ENCODE results near the gene MCMBP.

MCMBP gene

DNA sequence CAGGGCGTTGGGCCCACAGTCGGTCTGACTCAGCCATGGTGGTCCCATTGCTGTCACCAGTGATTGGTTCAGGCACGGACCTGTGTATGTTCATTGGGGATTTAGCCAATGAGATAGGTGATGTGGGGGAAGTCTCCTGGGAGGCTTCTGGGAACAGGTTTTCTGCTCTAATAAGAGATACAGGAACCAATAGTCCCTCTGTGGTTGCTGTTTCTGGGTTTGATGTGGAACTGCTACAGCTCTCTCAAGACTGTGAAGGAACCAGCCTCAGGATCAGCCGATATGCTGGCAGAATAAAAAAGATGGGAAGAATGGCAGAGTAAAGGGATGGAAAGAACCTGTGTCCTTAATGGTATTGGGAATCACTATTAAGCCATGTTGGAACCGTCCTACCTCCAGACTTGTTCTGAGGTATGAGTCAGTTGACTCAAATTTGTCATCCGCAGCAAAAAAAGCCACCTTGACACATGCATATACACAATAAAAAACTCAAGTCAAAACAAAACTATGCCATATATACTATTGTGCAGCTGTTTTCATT, 70.6 kb downstream of the MCMBP start:
- no peak for TF ChIP-seq RAD21 (IDR thresholded peaks at IDR 0.05; ENCODE audit: low read depth)
- TF ChIP-seq CREB1 (IDR thresholded peaks at IDR 0.05; ENCODE audit: low read depth): no peak
- TF ChIP-seq CEBPB (IDR thresholded peaks at IDR 0.05): no peak
- TF ChIP-seq, protein P1, sequence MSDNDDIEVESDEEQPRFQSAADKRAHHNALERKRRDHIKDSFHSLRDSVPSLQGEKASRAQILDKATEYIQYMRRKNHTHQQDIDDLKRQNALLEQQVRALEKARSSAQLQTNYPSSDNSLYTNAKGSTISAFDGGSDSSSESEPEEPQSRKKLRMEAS (IDR thresholded peaks at IDR 0.05): no peak
- TF ChIP-seq EGR1 (IDR thresholded peaks at IDR 0.05): no peak
- no peak for TF ChIP-seq ZBTB7A (IDR thresholded peaks at IDR 0.05; ENCODE audit: low read depth)
- TF ChIP-seq, protein P2, sequence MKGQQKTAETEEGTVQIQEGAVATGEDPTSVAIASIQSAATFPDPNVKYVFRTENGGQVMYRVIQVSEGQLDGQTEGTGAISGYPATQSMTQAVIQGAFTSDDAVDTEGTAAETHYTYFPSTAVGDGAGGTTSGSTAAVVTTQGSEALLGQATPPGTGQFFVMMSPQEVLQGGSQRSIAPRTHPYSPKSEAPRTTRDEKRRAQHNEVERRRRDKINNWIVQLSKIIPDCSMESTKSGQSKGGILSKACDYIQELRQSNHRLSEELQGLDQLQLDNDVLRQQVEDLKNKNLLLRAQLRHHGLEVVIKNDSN (IDR thresholded peaks at IDR 0.05): no peak
- no peak for TF ChIP-seq TCF12 (IDR thresholded peaks at IDR 0.05; ENCODE audit: low read depth)
- TF ChIP-seq, protein P3, sequence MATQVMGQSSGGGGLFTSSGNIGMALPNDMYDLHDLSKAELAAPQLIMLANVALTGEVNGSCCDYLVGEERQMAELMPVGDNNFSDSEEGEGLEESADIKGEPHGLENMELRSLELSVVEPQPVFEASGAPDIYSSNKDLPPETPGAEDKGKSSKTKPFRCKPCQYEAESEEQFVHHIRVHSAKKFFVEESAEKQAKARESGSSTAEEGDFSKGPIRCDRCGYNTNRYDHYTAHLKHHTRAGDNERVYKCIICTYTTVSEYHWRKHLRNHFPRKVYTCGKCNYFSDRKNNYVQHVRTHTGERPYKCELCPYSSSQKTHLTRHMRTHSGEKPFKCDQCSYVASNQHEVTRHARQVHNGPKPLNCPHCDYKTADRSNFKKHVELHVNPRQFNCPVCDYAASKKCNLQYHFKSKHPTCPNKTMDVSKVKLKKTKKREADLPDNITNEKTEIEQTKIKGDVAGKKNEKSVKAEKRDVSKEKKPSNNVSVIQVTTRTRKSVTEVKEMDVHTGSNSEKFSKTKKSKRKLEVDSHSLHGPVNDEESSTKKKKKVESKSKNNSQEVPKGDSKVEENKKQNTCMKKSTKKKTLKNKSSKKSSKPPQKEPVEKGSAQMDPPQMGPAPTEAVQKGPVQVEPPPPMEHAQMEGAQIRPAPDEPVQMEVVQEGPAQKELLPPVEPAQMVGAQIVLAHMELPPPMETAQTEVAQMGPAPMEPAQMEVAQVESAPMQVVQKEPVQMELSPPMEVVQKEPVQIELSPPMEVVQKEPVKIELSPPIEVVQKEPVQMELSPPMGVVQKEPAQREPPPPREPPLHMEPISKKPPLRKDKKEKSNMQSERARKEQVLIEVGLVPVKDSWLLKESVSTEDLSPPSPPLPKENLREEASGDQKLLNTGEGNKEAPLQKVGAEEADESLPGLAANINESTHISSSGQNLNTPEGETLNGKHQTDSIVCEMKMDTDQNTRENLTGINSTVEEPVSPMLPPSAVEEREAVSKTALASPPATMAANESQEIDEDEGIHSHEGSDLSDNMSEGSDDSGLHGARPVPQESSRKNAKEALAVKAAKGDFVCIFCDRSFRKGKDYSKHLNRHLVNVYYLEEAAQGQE (IDR thresholded peaks at IDR 0.05; ENCODE audit: low read depth): no peak
- TF ChIP-seq YY1 (IDR thresholded peaks at IDR 0.05; ENCODE audit: low read depth): no peak

DNA sequence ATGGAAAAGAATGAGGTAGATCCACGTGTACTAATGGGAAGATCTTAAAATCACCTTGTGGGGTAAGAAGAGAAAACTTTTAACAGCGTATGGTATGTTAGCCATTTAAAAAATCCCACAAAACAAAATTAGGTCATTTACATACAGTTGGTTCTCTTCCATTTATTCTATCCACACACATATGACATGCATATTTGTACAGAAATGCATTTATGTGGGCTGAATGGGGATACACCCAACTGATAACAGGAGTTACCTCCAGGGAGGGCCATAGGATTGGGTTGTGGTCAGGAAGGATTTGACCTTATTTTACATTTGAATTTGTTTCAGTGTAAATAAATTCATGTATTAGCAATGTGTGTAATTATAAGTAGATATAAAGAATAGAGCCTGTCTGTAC, 71.5 kb downstream of the MCMBP start:
- TF ChIP-seq CREB1 (IDR thresholded peaks at IDR 0.05; ENCODE audit: low read depth) (no peak), RAD21 (IDR thresholded peaks at IDR 0.05; ENCODE audit: low read depth) (no peak), EGR1 (IDR thresholded peaks at IDR 0.05) (no peak), NFIC (IDR thresholded peaks at IDR 0.05) (no peak), CEBPB (IDR thresholded peaks at IDR 0.05) (no peak), TAF1 (IDR thresholded peaks at IDR 0.05; ENCODE audit: low read depth) (no peak)
- TF ChIP-seq, protein P3 (IDR thresholded peaks at IDR 0.05; ENCODE audit: low read depth): no peak
- TF ChIP-seq, protein P2 (IDR thresholded peaks at IDR 0.05): no peak

DNA sequence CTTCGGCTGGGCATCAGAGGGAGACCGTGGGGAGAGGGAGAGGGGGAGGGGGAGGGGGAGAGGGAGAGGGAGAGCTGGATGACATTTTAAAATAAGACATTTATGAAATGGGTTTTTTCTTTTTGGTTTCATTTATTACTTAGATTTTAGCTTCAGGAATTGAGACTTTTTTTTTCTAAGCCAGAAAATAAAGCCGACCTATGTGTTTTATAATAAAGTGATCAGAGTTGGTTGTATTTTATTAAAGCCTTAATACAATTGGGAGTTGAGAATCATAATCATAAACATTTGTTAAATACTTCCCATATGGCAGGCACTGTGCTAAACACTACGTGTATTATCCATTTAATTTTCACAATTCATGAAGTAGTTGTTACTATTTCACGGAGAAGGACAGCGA, 76.6 kb downstream of the MCMBP start:
- TF ChIP-seq ZBTB7A (IDR thresholded peaks at IDR 0.05; ENCODE audit: low read depth) (no peak), TAF1 (IDR thresholded peaks at IDR 0.05; ENCODE audit: low read depth) (no peak), TEAD4 (IDR thresholded peaks at IDR 0.05) (no peak), RAD21 (IDR thresholded peaks at IDR 0.05; ENCODE audit: low read depth) (no peak), CEBPB (IDR thresholded peaks at IDR 0.05) (no peak), TCF12 (IDR thresholded peaks at IDR 0.05; ENCODE audit: low read depth) (no peak), EP300 (IDR thresholded peaks at IDR 0.05; ENCODE audit: borderline replicate concordance) (no peak), FOXM1 (IDR thresholded peaks at IDR 0.05; ENCODE audit: borderline replicate concordance, low read depth) (no peak), YY1 (IDR thresholded peaks at IDR 0.05; ENCODE audit: low read depth) (no peak), EGR1 (IDR thresholded peaks at IDR 0.05) (no peak)
- TF ChIP-seq, protein P1 (IDR thresholded peaks at IDR 0.05): no peak
- TF ChIP-seq, protein P2 (IDR thresholded peaks at IDR 0.05): no peak
- TF ChIP-seq, protein P3 (IDR thresholded peaks at IDR 0.05; ENCODE audit: low read depth): no peak

DNA sequence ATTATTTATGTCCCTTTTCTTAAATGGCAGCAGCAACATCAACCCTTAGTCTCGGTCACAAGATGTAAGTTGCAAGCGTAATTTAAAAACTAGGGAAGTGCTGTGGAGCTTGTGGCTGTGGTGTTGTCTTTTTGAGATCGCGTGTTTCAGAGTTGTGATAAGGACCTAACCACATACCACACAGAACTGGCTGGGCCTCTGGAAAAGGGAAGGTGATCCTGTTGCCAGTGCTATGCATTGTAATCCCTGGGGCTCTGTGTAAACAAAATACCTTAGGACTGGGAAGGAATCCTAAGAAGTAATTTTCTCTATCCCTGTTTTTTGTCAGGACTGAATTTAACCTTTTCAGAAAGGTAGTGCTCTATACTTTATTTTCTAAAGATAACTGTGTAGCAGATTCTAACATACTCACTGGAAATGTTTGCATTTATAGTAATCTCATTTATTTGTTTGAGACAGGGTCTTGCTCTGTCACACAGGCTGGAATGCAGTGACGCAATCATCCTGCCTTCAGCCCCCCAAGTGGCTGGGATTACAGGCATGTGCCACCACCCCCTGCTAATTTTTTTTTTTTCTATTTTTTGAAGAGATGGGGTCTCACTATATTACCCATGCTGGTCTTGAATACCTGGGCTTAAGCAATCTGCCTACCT, 86.4 kb downstream of the MCMBP start:
- TF ChIP-seq, protein P2 (IDR thresholded peaks at IDR 0.05): no peak
- peak; percentile 83 for TF ChIP-seq CEBPB (IDR thresholded peaks at IDR 0.05)
- TF ChIP-seq RAD21 (IDR thresholded peaks at IDR 0.05; ENCODE audit: low read depth): no peak
- TF ChIP-seq, protein P3 (IDR thresholded peaks at IDR 0.05; ENCODE audit: low read depth): no peak
